HG02938 (cell line): ENCODE data around the gene MMP23B.
"Not testable (repeated sequence)": the region's sequence is repeated elsewhere in the genome, so short reads cannot be mapped to it uniquely, and the experiment has no call there.

Experiments
- ATAC-seq: cut with Tn5 transposase; IDR thresholded peaks from one replicate; pipeline ENCODE4 v1.9.1; 2021; ENCODE audit warnings: mild to moderate bottlenecking, moderate library complexity; ENCODE audit not compliant: unreplicated experiment

Gene MMP23B

DNA sequence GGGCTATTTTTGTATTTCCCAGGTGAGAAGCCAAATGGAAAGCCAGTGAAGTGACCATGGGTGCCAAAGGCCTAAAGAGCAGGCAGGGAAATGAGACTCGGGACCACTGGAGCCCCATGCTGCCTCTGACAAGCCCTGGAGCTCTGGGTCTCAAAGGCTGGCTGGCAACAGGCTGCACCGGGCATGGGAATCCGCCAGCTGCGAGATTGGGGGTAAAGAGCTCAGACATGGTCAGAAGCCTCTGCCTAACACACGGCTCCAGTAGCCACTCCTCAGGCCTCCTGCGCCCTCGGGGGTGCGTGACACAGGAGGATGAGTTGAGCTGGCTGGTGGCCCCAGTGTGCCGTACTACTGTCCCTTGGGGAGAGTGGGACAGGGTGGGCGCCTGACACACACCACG, 32.3 kb downstream of the MMP23B start:
- ATAC-seq: not testable (repeated sequence)

DNA sequence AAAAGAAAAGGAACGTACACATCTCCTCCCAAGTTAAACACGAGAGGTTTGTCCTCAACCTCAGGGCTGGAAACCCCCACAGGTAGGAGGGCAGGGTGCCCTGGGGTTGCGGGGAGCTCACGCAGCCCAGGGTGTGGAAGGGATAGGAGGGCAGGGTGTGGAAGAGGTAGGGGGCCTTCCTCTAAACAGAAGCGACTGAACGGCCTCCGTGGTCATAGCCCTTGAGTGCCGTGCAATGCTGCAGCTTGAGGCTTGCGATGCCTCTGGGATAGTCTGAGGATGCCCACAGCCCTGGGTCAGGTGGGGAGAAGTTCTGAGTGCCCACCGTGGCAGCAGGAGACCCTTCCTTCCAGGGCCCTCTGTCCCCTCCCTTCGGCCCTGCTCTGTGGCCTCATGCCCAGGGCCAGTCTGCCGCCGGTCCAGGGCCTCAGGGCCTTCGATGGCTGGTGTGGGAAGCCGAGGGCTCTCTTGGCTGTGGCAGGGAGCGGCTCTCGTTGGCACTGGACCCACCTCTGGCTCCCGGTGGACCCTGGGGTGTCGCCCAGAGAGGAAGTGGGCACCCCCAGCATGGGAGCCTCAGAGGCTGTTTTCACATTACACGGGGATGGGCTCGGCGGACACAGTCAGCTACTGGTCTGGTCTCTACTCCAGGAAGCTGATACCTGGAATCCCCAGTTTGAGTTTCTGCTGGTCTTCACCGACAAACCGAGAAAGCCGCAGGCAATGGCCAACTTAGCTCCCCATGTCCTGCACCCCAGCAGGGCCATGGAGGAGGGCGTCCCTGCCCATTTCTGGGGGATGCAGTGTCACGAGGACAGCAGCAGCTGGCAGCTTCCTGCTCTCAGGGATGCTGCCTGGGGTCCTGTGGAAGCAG, 33.2 kb downstream of the MMP23B start:
- ATAC-seq: no peak

- ATAC-seq: no peak
Observed at GRCh38 chr1:1665815-1666251, 33.9 kb downstream of the MMP23B start.

GRCh38 chr1:1666526-1666925, 34.6 kb downstream of the MMP23B start:
- no peak for ATAC-seq

DNA sequence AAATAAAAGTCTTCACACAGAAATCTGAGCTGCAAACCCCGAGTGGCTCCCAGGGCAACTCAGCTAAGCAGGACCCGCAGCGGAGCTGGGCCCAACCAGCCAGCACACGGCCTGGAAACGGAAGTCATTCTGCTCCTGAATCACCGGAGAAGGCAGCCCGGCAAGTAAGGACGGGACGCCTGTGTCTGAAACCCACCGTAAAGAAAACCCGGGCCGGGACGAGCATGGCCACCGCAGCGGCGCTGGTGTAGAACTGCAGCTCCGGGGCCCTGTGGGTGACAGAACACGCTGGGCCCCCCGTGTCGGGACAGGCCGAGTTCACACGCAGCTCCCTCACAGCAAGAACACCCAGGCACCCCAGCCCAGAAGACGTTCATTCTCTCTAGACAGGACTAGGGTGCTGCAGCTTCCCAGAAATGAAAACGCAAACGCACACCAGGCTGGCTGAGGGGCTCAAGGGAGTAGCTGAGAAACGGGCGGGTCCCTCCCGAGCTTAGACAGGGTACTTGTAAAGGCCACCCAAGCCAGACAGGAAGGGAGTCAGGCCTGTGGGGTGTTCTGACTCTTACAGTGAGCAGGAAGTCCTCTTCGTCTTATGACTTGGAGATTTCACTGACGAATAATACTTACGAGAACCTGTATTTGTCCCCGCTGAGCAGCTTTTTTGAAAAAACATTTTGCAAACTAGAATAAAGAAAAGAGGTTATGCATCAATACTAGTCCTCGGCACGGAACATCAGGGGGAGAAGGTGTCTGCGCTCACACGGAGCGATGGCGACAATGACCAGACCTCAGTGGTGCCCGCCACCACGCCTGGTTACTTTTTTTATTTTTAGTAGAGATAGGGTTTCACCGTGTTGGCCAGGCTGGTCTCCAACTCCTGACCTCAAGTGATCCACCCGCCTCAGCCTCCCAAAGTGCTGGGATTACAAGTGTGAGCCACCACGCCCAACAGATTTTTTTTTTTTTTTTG, 37.8 kb downstream of the MMP23B start:
- ATAC-seq: no peak

- ATAC-seq: no peak
Observed at GRCh38 chr1:1670866-1671265, 38.9 kb downstream of the MMP23B start.

GRCh38 chr1:1671365-1672119, 39.6 kb downstream of the MMP23B start:
- no peak for ATAC-seq

DNA sequence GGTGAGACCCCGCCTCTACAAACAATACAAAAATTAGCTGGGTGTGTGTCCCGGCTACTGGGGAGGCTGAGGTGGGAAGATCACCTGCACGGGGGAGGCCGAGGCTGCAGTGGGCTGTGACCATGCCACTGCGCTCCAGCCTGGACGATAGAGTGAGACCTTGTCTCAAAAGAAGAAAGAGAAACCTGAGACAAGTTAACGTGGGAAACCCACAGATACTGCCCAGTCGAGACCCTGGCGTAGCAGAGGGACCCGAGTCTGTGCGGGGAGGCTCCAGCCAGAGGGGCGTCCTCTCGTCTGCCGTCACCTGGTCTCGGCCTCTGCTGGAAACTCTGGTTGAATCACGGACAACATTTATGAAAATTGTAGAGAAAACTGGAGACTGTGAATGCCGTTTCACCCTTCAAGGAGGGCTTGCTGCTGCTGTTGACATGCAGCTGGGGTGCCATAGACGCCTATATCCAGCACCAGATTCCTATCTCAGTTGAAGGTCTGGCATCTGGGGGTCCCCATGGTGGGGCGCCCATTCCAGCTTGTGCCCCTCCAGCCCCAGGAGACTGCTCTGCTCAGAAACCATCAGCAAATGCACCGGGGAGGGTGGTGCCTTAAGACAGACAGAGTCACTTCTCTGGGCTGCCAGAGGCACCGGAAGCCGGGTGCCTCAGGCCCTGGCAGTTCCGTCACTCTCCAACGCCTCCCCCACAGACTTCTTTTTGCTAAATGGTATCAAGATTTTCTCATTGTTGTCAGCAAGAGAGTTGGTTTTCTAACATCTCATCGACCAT, 40.4 kb downstream of the MMP23B start:
- ATAC-seq: no peak

DNA sequence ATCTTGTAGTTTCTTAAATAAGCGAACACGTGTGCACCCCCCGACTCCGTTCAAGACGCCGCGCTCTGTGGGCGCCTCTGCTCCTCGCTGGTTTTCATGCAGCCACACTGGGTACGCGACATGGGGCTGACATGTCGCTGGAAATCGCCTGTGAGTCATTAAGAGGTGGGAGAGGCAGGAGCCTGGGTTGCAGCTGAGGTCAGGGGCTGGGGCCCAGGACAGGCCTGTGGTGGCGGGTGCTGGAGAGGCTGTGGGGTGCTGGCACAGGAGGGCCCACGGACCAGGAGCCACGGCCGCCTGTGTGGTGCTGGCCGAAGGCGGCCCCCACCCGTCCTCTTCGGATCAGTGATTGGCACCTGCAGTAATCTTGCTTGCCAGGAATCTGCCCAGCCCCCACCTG, 42.8 kb downstream of the MMP23B start:
- not testable (repeated sequence) for ATAC-seq

GRCh38 chr1:1675218-1675617, 43.2 kb downstream of the MMP23B start:
- ATAC-seq: not testable (repeated sequence)

DNA sequence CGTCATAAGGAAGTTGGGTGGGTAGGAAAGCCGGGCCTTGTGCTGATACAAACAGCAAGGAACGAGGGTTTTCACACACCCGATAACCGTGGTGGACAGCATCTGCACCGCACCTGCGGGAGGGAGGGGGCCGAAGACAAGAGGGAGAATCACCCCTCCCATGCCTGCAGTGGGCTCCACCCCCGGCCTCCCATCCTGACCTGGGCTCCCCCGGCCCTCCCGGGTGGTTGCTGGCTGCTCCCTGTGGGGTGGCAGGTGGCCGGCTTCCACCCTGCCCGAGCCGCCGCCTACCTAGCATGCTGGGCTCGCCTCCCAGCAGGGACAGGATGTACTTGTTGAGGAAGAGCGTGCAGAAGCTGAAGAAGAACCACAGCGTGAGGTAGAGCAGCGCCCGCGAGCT, 44.1 kb downstream of the MMP23B start:
- ATAC-seq: not testable (repeated sequence)

- ATAC-seq: no peak
Observed at GRCh38 chr1:1677718-1678580, 46.0 kb downstream of the MMP23B start.

GRCh38 chr1:1678581-1679380, 46.8 kb downstream of the MMP23B start:
- ATAC-seq: no peak

DNA sequence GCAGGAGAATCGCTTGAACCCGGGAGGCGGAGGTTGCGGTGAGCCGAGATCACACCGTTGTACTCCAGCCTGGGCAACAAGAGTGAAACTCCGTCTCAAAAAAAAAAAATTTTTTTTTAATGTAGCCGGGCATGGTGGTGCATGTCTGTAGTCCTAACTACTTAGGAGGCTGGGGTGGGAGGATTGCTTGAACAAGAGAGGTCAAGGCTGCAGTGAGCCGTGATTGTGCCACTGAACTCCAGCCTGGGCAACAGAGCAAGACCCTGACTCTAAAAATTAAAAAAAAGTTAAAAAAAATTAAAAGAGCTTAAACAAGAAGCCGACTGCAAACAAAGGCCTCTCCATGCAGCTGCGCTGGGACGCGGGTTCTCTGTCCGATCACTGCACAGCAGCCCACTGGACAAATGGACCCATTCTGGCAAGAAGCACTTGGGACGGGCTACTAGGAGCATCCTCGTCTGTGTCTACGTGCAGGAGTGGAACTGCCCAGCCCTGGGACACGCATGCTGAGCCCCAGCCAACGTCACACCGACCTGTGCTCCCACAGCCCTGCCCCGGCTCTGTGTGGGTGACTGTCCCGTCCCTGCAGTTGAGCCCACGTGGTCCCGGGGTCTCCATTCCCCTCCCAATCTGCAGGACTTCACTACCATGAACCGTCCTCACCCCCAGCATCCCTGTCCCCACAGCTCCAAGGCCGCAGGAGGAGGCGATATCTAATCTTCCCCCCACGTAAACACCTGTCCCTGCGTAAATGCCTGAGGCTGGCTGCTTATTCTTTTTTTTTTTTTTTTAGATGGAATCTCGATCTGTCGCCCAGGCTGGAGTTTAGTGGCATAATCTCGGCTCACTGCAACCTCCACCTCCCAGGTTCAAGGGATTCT, 48.3 kb downstream of the MMP23B start:
- no peak for ATAC-seq

GRCh38 chr1:1680912-1681273, 48.9 kb downstream of the MMP23B start:
- ATAC-seq: no peak

DNA sequence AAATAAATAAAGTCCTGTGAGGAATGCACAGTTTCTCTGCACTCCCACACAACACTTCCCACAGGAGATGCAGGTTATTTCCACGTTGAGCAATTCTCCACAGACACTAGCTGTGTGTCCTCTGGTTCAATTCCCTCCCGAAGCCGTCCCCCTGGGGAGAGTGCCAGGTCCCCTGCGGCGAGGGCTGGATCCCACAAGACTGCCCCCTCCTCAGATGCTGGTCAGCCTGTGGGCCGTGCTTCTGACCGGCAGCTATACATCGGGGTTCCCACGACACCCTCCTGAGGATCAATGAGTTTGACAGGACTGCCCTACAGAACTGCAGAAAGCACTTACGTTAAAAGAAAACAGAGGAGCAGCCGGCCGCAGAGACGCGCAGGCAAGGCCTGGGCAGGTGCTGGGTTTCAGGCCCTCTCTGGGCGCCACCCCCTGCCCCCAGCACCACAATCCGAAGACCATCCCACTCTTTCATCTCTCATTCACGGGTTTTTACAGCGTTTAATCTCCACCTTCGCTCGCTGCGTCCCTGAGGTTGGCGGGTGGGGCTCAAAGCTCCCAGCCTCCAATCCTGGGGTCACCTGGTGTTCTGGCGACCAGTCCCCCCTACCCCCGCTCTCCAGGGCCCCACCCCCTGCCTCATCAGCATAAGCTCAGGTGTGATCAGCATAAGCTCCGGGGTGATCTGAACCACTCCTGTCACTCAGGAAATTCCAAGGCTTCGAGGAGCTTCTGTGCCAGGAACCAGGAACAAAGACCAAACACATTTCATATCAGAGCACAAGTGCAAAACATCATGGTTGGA, 51.3 kb downstream of the MMP23B start:
- no peak for ATAC-seq
